Activated T-helper 17 cell treated with anti-CD3 and anti-CD28 coated beads, Interleukin-2, amount 50 U/mL, for 72 hours (primary cell): ENCODE measurements around the gene CAVIN2. TPM values are rescaled to one million over a fixed set of nuclear protein-coding genes. Genes with fewer than 3 reads are reported as not detected.

Experiments used
- total RNA-seq, 2 donors: library from RNA; stranded (reverse); gene quantifications; one replicate each; pipeline ENCODE4 v1.2.3, GENCODE V29; 2022

CAVIN2 gene
- total RNA-seq, 2 donors from 2014 or later: 0.15 TPM; not detected in 1

Other genes starting within 250 kb of the CAVIN2 start
- 10 to 100 TPM; 81.6 to 98.4 TPM for gene NABP1, start 169.0 kb downstream of the CAVIN2 start, total RNA-seq